GM18907 (cell line): ENCODE measurements around the gene DGKI.

Experiments
- ATAC-seq: cut with Tn5 transposase; IDR thresholded peaks from one replicate; pipeline ENCODE4 v1.9.1; 2021; ENCODE audit warnings: mild to moderate bottlenecking, moderate library complexity; ENCODE audit not compliant: unreplicated experiment

The DGKI gene

DNA sequence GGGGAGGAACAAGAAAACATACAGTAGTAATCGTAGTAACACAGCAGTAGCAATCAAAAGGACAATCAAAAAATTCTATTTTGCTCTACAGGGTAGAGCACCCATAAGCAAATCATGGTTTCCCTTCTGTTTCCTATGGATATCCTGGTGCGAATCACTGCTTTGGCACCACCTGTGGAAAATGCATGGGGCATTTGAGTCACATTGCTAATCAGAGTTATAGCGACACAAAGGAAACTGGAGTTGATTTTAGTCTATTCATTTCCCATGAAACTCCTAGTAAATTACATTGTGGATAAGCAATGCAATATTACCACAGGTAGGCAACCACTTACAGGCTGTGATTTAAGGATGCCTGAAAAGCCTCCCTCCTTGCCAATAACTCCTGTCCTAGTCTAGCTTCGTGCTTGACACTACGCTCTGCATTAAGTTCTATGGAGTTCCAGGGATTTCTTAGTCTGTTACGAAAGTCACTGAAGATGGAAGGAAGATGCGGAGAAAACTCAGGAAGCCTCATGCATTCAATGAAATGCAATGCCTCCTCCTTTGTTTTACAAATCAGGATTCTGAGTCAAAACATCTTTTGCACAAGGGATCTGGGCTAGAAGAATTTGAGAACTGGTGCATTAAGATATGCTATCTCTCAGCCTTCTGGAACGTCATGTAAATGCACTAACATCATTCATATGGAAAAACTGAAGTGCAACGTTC, 188.4 kb downstream of the DGKI start:
- ATAC-seq: no peak

DNA sequence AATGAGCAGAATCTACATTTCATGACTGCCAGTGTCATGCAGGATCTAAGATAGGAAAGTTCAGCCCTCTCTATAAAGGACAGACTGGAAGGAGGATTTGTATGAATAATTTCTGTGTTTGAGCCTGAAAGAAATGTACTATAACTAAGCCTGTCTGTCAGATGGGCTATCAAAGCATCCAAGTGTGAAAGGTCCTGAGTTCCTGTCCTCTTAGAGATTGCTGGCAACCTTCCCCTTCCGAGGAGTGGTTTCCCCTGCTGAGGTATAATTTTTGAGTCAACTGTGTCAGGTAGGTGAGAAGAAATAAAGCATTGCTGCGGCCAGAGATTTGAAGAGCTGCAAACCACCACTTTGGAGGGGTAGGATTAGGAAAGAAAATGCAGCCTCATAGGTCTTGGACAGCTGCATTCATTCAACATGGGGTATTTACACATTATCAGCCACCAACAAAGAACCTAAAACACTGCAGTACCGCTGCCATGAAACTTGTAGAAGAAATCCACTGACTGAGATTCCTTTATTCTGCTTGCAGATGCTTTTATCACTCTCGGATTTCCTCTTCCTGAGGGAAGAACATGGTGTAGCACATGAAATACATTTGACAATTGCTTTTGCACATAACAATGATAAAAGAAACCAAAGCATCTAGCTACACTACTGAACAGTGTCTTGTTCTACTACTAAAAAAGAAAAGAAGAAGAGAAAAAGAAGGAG, 189.1 kb downstream of the DGKI start:
- no peak for ATAC-seq

- no peak for ATAC-seq
These were observed 189.9 kb downstream of the DGKI start for GRCh38 chr7:137656850-137657232.

GRCh38 chr7:137656227-137656849, 190.4 kb downstream of the DGKI start:
- ATAC-seq: peak; percentile 88

DNA sequence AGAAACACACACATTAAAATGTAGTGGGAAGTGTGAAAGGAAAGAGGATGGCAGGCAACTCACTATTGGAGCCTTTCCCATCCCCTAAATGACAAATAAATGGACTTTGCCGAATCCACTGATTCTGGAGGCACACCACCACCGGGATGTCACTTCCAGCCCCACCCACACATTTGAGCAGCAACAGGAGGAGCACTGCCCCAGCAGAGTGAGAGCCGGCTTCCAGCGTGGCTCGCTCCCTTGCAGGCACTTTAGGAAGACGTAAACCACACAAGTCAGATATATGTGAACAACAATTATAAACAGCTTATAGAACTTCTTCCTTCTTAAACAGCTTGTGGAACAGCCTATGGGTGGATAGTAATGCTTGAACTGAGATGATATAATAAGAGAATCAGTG, 191.0 kb downstream of the DGKI start:
- ATAC-seq: no peak

GRCh38 chr7:137652721-137653120, 194.1 kb downstream of the DGKI start:
- ATAC-seq: no peak

- no peak for ATAC-seq
These were observed 198.7 kb downstream of the DGKI start for GRCh38 chr7:137647905-137648565.

DNA sequence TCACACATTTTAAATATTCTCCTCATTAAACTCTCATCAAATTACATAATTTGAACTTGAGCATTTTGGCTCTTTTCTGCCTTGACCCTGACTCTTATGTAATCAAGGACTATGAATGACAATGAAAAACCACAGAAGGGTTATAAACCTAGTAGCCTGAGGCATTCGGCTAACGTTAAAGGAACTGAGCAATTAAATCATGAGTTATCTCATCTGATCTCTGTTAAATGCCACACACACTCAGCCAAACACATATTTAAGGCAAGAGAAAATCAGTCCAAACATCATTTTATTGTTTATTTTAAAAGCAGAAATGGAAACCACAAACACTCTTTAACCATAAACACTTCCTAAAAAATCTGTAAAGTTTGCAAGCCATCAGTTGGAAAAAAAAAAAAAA, 204.3 kb downstream of the DGKI start:
- ATAC-seq: no peak

DNA sequence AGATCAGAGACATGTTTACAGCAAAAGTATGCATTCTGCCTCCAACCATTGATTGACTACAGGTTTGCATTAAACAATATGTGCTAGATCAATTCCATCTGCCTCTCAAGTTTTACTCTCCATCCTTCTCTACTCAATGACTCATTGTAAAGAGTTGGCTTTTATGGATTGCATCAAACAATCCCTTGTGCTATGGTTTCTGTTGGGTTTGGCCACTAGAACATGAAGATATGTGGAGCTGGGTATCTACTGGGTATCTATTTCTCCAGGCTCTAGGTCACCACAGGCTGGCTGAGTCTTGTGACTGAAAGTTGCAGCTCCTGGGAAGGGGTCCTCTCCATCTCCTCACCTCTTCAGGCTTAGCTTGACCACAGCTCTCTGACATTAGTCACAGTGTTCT, 204.7 kb downstream of the DGKI start:
- no peak for ATAC-seq

- no peak for ATAC-seq
These were observed 210.4 kb downstream of the DGKI start for GRCh38 chr7:137636376-137636775.

GRCh38 chr7:137635874-137636273, 210.9 kb downstream of the DGKI start:
- ATAC-seq: no peak

DNA sequence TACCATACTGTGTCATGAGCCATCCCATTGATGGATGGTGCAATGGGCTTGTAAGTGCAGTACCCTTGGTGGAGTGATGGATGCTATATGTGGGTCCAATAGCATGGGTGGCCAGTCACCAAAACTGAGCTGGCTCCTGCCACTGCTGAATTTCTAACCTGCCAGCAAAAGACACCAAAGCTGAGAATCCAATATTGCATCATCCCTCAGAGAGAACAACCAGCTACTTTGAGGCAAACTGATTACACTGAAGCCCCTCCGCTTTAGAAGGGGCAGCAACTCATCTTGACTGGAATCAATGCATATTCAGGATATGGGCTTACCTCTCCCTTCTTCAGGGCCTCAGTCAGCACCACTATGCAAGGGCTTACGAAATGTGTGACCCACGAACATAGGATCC, 211.6 kb downstream of the DGKI start:
- no peak for ATAC-seq

DNA sequence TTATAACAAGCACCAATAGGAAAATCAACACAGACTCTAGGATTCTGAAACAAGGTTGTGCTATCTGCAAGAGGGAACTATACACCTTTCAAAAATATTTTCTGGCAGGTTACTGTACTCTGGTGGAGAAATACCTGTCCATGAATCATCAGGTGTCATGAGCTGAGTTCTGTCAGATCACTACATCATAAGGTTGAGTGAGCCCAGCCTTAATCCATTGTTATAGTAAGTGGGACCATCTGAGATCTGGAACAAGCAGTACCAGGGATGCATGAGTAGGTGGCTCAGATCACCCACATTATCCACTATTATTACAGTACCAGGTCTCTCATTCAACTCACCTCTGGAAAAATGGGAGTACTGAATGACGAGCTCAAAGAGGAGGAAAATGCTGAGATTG, 212.4 kb downstream of the DGKI start:
- ATAC-seq: no peak

DNA sequence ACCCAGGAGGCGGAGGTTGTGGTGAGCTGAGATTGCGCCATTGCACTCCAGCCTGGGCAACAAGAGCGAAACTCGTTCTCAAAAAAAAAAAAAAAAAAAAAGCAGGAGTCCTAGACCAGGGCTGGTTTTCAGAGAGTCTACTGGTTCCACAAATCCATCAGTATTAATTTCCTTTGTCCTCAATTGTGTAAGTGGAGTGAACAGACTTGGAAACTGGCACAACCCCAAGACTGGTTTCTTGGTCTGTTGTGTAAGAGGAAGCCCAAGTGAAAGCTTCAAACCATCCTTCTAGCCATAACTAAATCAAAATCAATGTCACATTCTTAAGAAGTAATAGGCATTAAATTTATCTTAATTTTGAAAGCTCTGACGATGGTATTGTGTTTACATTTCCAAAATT, 213.6 kb downstream of the DGKI start:
- no peak for ATAC-seq

DNA sequence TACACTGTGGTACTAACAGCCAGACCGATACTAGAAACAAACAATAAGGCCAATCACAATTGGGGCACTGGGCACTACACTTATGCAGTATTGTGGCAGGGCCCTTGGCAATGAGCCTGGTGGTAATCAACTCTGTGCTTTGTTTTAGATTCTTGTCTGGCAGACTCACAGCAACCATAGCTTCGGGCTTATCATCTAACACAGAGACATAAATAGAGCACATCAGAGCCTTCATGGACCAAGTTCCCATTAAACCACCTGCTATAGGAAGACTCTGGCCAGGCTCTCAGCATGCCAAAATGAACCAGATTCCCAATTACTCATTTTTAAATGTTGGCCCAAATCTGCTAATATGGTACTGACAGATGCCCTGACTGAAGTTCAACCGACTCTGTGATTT, 218.6 kb downstream of the DGKI start:
- ATAC-seq: no peak

DNA sequence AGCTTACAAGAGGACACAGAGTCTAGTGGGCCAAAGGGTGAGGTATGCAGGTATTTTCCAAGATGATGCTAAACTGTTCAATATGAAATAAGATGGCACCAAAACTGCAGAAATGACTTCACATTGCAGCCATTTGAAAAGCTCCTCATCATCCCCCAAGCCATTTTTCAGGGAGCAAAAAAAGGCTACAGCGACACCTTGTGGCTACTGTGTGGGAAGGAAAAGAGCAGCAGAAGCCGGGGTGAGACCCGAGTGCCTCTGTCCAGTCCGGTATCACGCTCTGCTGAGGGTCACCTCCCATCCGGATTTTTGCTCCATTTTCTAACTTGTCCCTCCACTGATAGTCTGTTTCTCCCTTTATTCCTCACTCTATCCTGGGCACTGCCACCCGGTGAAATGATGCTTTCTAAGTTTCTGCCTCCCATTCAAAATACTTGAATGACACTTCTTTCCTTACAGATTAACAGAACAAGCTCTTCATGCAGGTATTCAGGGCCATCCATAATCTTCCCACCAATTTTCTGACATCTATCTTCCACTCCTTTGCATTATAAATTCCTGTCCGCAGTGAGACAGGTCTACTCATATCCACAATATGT, 220.2 kb downstream of the DGKI start:
- ATAC-seq: peak; percentile 70

- no peak for ATAC-seq
These were observed 221.6 kb downstream of the DGKI start for GRCh38 chr7:137625197-137625596.

- ATAC-seq: no peak
These were observed 227.6 kb downstream of the DGKI start for GRCh38 chr7:137619181-137619580.

- ATAC-seq: no peak
These were observed 228.0 kb downstream of the DGKI start for GRCh38 chr7:137618748-137619147.

DNA sequence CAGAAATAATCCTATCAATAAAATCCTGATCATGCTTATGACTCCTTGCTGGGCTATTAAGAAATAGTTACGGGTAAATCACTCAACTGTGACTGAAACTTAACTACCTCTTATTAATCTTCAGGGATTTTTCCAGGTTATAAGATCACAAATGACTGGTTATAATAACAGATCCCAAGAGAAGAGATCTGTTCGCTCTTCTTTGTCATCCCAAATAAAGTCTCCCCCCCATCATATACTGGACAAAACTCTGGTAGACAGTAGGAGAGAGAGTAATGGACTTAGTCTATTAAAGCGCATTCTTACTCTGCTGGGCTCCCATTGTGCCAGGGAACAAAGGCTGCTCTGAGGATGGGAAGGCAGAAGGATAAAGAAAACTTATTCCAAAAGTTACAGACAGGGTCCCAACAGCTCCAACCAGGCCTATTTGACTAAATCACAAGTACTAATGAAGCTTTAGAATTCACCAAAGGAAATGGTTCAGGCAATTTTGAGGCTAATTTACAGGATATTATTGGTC, 233.7 kb downstream of the DGKI start:
- no peak for ATAC-seq

DNA sequence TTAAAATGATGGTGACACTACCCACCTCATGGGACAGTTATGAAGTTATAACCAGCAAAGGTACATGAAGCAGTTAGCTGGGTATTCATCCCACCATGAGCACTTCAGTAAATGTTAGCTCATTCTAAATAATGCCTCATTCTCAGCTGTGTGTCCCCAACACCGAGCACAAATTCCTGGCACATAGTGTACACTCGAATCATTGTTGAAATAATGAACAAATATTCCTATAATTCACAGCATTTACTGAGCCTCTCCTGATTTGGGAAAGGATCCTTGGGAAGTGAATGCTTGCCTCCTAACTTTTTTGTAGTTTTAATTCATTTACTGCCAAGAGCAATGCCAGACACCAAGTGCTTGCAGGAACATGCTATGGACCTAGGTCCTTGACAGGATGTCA, 235.2 kb downstream of the DGKI start:
- ATAC-seq: no peak
